MM.1S (cell line): ENCODE measurements around the gene DMBT1.

Experiments used
- DNase-seq: peaks from one replicate; pipeline ENCODE4 v3.0.0-alpha.2; 2015
- H2AFZ ChIP-seq: fragments of 300-600 bp; sonication (generic); 2 replicates; pipeline ENCODE4 v1.6.0; 2016; ENCODE audit warnings: antibody characterized with exemption, low read length
- H3F3A ChIP-seq: fragments of 300-600 bp; sonication (generic); 2 replicates; pipeline ENCODE4 v1.6.1; 2016; ENCODE audit warnings: mild to moderate bottlenecking, antibody characterized with exemption, low read length, moderate library complexity, mixed read lengths; ENCODE audit not compliant: insufficient read depth
- H3K27ac ChIP-seq: fragments of 300-600 bp; sonication (generic); 2 replicates; pipeline ENCODE4 v1.5.1; 2016; ENCODE audit warnings: mild to moderate bottlenecking, low read length
- H3K27me3 ChIP-seq: fragments of 300-600 bp; sonication (generic); replicated peaks from 2 replicates; pipeline ENCODE4 v1.6.0; 2016; ENCODE audit warnings: low read length; ENCODE audit not compliant: insufficient read depth
- H3K36me3 ChIP-seq: fragments of 300-600 bp; sonication (generic); replicated peaks from 2 replicates; pipeline ENCODE4 v1.6.1; 2016; ENCODE audit warnings: mild to moderate bottlenecking, low read length, mixed read lengths; ENCODE audit not compliant: insufficient read depth
- H3K4me1 ChIP-seq: fragments of 300-600 bp; sonication (generic); 2 replicates; pipeline ENCODE4 v1.6.1; 2016; ENCODE audit warnings: low read length, mixed read lengths
- H3K4me2 ChIP-seq: fragments of 300-600 bp; sonication (generic); 2 replicates; pipeline ENCODE4 v1.6.0; 2016; ENCODE audit warnings: low read depth, low read length
- H3K4me3 ChIP-seq: fragments of 300-600 bp; sonication (generic); 2 replicates; pipeline ENCODE4 v1.5.1; 2016; ENCODE audit warnings: low read length, mixed read lengths
- H3K79me2 ChIP-seq: fragments of 300-600 bp; sonication (generic); 2 replicates; pipeline ENCODE4 v1.6.1; 2016; ENCODE audit warnings: mixed run types, low read length, mixed read lengths
- H3K9ac ChIP-seq: fragments of 300-600 bp; sonication (generic); 2 replicates; pipeline ENCODE4 v1.6.1; 2016; ENCODE audit warnings: low read length, mixed read lengths
- H3K9me2 ChIP-seq: fragments of 300-600 bp; sonication (generic); replicated peaks from 2 replicates; pipeline ENCODE4 v1.6.1; 2016; ENCODE audit warnings: mild to moderate bottlenecking, low read length, mixed read lengths; ENCODE audit not compliant: insufficient read depth
- H3K9me3 ChIP-seq: fragments of 300-600 bp; sonication (generic); replicated peaks from 2 replicates; pipeline ENCODE4 v1.6.1; 2016; ENCODE audit warnings: mild to moderate bottlenecking, low read length, mixed read lengths; ENCODE audit not compliant: insufficient read depth
- H4K20me1 ChIP-seq: fragments of 300-600 bp; sonication (generic); 2 replicates; pipeline ENCODE4 v1.6.1; 2016; ENCODE audit warnings: mild to moderate bottlenecking, low read length, moderate library complexity, mixed read lengths; ENCODE audit not compliant: insufficient read depth
- EZH2 ChIP-seq: fragments of 300-600 bp; sonication (generic); optimal IDR thresholded peaks from 2 replicates; pipeline ENCODE3; 2017; ENCODE audit warnings: low read depth, mild to moderate bottlenecking, antibody characterized with exemption, low read length, mixed read lengths
- EZH2phosphoT487 ChIP-seq: fragments of 300-600 bp; sonication (generic); IDR thresholded peaks from 2 replicates; pipeline ENCODE4 v1.6.1; 2018; ENCODE audit warnings: antibody characterized with exemption, low read length
- TF ChIP-seq, protein P1 (sequence below): fragments of 300-600 bp; sonication (generic); IDR thresholded peaks from 2 replicates; pipeline ENCODE4 v1.5.1; 2016; ENCODE audit warnings: antibody characterized with exemption, low read length, mixed read lengths

The DMBT1 gene

DNA sequence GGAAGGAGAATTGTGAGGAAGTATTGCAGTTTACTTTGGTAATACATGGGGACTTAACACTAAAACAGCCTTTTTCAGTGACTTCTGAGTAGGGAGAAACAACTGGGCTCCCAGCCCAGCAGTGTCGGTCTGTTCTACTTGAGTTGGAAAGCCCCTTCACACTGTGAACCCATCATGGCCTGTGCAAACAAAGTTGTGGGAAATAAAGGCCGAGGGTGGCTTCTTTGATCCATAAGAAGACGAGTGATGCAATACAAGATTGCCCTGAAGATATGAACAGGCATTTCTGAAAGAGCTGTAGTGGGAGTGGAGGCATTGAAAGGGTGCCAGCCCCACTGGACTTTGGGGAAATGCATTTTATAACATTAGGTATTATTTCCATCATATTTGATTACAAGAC is 110.8 kb downstream of the DMBT1 start:
- no peak overlapping the region for H3K27ac ChIP-seq
- no peaks in the 10 kb centered on the region for H3K9me3 ChIP-seq
- no peak overlapping the region for H2AFZ ChIP-seq
- no peaks in the 10 kb centered on the region for H3F3A ChIP-seq
- H3K4me2 ChIP-seq = no peak overlapping the region
- H3K9ac ChIP-seq = no peak overlapping the region
- no peak for DNase-seq
- H4K20me1 ChIP-seq = no peaks in the 10 kb centered on the region
- no peaks in the 10 kb centered on the region for H3K79me2 ChIP-seq
- H3K27me3 ChIP-seq = no peaks in the 10 kb centered on the region
- H3K36me3 ChIP-seq = no peaks in the 10 kb centered on the region
- H3K4me1 ChIP-seq = no peaks in the 10 kb centered on the region
- H3K4me3 ChIP-seq = no peak overlapping the region
- TF ChIP-seq, protein P1, sequence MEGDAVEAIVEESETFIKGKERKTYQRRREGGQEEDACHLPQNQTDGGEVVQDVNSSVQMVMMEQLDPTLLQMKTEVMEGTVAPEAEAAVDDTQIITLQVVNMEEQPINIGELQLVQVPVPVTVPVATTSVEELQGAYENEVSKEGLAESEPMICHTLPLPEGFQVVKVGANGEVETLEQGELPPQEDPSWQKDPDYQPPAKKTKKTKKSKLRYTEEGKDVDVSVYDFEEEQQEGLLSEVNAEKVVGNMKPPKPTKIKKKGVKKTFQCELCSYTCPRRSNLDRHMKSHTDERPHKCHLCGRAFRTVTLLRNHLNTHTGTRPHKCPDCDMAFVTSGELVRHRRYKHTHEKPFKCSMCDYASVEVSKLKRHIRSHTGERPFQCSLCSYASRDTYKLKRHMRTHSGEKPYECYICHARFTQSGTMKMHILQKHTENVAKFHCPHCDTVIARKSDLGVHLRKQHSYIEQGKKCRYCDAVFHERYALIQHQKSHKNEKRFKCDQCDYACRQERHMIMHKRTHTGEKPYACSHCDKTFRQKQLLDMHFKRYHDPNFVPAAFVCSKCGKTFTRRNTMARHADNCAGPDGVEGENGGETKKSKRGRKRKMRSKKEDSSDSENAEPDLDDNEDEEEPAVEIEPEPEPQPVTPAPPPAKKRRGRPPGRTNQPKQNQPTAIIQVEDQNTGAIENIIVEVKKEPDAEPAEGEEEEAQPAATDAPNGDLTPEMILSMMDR = no peak
- TF ChIP-seq EZH2phosphoT487 (no peak), EZH2 (no peak)
- no peaks in the 10 kb centered on the region for H3K9me2 ChIP-seq

DNA sequence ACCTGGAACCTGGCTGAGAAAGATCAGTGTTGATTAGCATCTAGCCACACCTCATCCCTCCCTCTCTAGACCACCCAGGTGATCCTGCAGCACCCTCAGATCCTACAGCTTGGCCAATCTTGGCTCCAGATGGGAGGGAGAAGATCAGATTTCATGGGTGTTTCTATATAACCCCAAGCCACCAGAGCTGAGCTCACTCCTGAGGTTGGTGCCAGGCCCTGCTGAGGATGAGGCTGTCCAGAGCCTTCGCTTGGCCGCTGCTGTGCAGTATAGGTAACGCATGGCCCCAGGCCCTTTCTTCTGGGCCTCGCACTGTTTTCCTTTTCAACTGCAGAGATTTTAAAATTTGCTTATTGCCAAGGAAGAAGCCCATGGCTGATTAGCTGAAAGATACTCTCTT is 112.1 kb downstream of the DMBT1 start:
- H3K9me3 ChIP-seq = no peaks in the 10 kb centered on the region
- H3K9me2 ChIP-seq = no peaks in the 10 kb centered on the region
- H3F3A ChIP-seq = no peaks in the 10 kb centered on the region
- H3K79me2 ChIP-seq = no peaks in the 10 kb centered on the region
- H3K4me1 ChIP-seq = no peaks in the 10 kb centered on the region
- no peak overlapping the region for H3K4me2 ChIP-seq
- no peaks in the 10 kb centered on the region for H4K20me1 ChIP-seq
- H3K36me3 ChIP-seq = no peaks in the 10 kb centered on the region
- H3K9ac ChIP-seq = no peak overlapping the region
- DNase-seq = no peak
- TF ChIP-seq, protein P1 = no peak
- TF ChIP-seq EZH2phosphoT487 (no peak), EZH2 (no peak)
- no peak overlapping the region for H2AFZ ChIP-seq
- no peaks in the 10 kb centered on the region for H3K27me3 ChIP-seq
- no peak overlapping the region for H3K27ac ChIP-seq
- H3K4me3 ChIP-seq = no peak overlapping the region

DNA sequence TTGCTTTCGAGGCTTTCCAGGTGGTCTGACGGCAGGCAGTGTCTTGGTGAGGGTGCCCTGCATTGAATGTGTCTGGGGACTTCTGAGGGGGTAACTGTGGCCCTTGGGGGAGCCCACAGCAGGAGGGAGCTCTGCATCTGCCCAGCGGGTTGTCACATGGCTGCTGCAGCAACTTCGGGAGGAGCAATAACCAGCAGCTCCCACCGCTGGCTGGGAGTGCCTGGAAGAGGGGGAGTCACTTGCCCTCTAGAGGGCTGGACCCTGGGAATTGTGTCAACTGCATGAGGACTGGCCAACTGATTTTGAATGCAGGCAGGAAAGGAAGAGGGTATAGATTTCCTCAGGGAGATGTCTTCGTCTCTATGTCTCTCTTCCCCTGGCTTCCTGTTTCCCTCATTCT is 112.7 kb downstream of the DMBT1 start:
- no peak for DNase-seq
- no peak overlapping the region for H2AFZ ChIP-seq
- TF ChIP-seq, protein P1 = no peak
- TF ChIP-seq EZH2 (no peak), EZH2phosphoT487 (no peak)
- no peaks in the 10 kb centered on the region for H3K27me3 ChIP-seq
- H3K79me2 ChIP-seq = no peaks in the 10 kb centered on the region
- no peaks in the 10 kb centered on the region for H3F3A ChIP-seq
- H3K4me1 ChIP-seq = no peaks in the 10 kb centered on the region
- no peak overlapping the region for H3K4me3 ChIP-seq
- no peak overlapping the region for H3K4me2 ChIP-seq
- no peaks in the 10 kb centered on the region for H3K36me3 ChIP-seq
- H3K27ac ChIP-seq = no peak overlapping the region
- no peaks in the 10 kb centered on the region for H3K9me3 ChIP-seq
- no peak overlapping the region for H3K9ac ChIP-seq
- H4K20me1 ChIP-seq = no peaks in the 10 kb centered on the region
- no peaks in the 10 kb centered on the region for H3K9me2 ChIP-seq
